GM18909 (cell line): Measurements from ENCODE around the gene ABCB8.

Source experiments
- ATAC-seq: cut with Tn5 transposase; IDR thresholded peaks from one replicate; pipeline ENCODE4 v1.9.1; 2021; ENCODE audit warnings: mild to moderate bottlenecking; ENCODE audit not compliant: unreplicated experiment, poor library complexity

The ABCB8 gene

DNA sequence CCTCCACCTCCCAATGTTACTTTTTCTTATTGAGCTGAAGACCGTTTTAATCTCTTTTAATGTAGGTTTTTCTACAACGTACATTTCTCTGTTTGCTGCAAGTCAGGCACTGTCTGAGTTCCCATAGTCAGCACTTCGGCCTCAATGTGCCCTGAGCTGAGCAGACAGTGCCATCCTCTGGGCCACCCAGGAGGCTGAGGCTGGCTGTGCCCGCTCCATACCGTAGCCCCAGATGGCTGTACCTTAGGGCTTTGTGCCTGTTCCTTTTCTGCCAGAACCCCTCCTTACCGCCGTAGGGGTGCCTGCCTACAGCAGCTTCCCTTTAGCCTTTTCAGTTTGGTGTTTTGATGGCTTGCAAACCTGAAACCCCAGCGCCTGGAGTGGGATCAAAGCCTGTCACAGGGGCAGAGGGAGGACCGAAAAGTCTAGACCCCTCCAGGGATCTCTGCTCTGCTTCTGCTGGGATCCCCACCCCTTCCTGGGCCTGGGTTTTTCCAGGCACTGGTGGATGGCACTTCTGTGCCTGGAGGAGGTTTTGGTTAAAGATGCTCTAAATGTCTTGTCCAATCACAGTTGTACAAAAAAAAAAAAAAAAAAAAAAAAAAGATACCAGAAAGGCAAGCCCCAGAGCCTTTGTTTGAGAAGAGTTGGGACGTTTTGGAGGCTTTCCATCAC is 67.0 kb downstream of the ABCB8 start:
- ATAC-seq, result no peak

DNA sequence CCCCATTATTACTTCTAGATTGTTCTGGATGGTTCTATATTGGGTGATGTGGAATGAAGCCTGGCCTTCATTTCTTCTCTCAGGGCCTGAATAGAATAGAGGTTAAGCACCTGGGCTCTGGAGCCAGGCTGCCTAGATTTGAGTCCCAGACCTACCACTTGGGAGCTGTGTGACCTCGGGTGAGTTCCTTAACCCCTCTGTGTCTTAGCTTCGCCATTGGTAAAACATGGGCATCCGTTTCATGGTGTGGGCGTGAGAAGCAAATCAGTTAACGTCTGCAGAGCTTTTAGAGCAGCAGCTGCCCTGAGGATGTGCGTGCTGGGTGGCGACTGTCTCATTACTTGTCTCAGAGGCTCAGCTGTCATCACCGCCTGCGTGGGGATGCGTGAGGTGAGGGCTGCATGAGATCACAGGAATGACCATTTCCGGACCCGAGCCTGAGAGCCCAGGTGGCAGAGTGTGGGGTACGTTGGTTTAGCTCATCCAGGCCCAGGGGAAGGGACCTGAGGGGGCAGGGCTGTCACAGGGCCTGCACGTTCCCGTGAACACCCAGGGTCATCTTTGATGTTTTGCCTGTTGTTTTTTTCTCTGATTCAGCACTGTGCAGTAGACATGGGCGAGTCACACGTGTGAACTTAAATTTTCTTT is 67.7 kb downstream of the ABCB8 start:
- ATAC-seq, result no peak
